C1 segment of cervical spinal cord (tissue), 14 donors: ENCODE data around the gene MCC.

Source experiments
- DNase-seq, 14 donors: peaks; one replicate each; lab custom pipeline; 2025; lab: John Stamatoyannopoulos, UW

The MCC gene

DNA sequence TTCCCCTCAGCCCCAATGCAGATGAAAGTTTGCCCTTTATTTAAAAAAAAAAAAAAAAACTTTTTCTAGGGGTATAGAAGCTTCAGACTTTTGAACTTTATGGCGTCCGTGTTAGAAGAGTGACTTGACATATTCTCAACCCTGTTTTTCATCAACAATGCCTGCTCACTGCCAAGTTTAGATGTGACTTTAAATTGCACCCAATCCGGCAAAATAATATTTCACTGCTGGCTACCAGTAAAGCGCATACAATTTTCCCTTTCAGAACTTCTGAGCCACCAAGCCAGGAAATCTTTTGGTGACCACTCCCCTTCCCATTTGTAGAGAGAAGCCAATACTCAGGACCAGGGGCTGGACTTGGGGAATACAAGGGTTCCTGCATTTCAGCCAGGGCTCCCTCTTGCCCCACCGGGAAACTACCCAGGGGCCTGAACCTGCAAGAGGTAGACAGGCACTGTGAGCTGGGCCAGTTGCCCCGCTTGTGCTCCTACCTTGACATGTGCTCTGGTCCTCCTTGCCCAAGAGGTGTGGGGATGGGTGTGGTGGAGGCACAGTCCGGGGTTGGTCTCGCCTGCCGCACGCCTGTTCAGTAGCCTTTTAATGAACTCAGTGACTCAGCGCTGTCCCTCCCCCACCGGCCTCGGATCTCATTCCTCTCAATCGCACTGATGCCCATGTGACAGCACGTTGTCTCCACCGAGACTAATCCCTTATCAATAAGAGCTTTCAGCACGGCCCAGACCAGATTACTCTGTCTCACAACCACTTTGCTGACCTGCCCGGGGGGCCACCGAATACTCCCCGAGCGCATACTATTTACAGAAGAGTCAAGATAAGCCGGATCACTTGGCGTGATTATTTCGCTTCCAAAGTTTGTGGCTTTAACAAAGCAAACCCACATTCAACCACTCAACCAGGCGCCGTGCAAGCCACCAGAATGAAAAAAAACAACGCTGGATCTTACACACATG lies 285.2 kb downstream of the MCC start:
- DNase-seq = peak in 3 of 14 donors; percentile 20 to 50 (median 32)

DNA sequence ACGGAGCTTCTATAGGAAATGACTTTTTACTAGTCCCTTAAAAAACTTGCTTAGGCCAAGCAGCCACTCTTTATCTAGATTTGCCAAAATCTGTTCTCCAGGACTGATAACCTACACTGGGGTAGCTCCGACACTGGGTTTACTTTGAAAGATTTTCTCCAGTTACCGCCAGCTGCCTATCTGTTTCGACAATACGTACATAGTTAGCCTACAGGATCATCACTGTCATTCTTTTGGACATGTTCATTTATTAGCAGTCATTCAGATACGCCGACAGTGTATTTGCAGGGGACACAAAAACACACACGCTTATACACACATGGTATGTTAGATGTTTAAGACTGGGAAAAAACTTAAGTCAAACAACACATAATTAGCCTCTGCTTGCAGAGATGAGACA lies 286.0 kb downstream of the MCC start:
- DNase-seq = no peak

DNA sequence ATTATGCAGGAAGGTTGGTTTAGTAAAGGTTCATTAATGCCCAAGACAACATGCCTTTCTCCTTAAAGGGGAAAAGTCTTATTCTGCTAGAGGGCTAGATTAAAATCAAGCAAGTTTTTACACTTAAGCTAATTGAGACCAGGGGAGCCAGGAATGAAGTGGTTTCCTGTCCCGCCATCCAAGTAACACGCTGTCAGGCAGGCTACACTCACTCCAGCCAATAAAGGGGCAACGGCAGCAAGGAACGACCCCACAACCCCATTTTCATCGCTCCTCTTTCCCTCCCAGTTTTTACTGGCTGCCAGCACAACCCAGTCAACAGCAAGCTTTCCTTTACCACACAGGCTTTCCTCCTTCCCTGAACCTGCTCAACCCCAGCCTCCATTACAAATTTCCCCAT lies 286.5 kb downstream of the MCC start:
- DNase-seq = no peak

DNA sequence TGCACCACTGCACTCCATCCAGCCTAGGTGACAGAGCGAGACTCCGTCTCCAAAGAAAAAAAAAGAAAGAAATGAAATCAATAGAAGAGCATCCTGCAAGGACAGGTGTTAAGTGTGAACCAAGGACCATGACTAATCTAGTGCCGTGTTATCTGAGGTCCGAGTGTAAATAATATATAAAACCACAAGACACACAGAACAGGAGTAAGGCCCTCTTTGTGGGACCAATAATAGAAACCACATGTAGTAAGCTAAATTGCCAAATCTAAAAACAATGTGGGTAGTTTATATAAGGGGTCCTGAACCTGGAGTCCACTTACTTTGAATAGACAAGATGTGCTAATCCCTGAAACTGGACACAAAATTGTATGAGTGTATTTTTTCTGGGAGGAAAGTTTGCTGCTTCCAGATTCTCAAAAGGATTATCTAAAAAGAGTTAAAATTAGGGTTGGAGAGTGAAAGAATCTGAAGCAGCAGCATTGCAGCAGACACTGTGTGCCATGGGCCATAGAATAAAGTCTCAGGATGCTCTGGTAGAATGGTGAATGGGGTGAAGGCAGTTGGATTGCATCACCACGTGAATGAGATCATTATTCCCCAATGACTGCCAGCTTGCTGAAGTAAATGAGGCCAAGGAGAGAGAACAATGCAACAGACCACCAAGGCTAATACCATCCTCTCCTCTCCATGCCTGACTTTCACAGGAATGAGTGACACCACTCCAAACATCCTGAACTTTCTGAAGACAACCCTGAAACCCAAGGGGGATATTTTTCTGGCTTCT lies 288.9 kb downstream of the MCC start:
- no peak for DNase-seq

DNA sequence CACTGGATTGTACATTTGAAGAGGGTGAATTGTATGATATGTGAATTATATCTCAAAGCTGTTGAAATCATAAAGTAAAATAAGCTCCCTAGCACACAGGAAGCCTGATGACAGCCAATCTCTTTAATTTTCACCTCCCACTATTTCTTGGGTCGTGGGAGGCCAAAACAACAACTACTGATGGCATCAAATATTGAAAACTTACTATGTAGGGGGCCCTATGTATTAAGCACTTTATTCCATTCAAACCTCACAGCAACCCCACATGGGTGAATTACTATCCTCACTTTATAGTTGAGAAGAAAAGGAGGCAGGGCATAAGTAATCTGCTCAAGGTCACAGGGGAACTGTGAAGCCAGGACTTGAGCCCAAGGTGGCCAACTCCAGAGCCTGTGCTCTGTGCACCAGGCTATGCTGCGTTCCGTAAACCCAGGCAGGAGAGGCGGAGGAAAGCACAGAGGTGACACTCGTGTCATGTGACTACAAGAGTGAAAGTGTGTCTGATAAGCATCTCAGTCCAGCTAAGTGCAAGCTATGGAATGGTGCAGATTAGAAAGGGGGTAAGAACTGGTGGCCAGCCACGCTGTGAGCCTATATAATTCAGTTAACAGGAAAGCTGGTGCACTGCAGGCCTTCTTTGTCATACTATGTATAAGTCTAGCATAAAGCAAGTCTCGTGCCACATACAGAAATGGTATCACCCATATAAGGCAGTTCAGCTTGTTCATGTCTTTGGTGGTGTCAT lies 290.6 kb downstream of the MCC start:
- no peak for DNase-seq

DNA sequence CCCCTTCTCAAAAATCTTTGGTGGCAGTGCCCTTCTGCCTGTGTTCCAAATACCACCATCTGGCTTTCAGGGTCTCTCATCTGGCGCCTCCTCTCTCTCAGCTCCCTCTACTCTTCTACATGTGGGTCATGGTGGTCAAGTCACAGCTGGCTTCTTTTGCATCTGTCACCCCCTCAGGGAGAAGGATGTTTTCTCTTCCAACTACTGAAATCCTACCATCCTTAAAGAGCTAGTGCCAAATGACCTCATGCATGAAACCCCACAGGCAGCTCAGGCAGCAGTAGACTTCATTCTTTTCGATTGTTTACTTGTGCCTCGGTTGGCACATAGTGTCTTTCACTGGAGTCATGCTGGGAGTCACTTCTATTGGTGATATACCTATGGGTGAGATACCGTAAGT lies 292.5 kb downstream of the MCC start:
- no peak for DNase-seq

DNA sequence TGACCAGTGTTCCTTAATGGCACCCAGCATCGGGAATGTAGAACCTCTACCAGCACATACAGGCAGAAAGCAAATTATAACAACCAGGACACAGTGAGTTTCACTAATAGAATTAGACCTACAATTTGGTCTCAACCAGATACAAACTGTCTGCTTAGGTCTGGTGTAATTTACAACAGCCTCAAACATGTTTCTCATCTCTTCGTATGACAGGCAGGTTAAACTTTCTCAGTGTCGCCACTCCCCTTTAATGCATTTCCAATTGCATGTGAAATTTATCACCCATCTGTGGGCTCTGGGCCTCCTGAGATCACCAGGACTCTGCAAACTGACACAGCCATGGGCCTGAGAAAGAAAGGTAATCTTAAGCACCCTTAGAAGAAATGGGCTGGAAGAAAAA lies 293.0 kb downstream of the MCC start:
- DNase-seq = no peak

DNA sequence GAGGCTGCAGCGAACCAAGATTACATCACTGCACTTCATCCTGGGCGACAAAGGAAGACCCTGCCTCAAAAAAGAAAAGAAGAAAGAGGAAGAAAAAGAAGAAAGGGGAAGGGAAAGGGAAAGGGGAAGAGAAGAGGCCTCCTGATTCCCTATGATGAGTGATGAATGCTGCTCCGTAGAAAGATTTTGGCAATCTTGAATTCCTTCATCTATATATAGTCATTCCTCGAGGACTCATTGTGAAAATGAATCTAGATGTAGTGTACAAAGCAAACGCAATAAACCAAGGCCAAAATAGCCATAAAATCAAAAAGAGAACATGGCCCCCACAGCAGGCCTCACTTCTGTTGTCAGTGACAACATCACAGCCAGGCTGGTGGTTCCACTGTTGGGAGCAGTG lies 293.7 kb downstream of the MCC start:
- DNase-seq = no peak

DNA sequence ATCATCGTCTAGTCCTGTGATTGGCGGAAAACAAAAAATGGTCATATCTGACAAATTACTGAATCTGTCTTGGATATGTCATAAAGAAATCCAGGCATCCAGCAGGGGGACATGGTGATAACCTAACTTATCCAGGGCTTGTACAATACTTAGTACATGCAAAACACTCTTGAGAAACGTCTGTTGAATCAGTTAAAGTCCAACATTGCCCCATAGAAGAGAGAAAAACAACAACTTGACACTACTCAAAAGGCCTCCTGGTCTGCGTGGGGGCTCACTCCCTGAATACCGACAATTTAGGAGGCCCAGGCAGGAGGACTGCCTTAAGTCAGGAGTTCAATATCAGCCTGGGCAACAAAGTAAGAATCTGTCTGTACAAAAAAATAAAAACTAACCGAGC lies 294.1 kb downstream of the MCC start:
- no peak for DNase-seq

DNA sequence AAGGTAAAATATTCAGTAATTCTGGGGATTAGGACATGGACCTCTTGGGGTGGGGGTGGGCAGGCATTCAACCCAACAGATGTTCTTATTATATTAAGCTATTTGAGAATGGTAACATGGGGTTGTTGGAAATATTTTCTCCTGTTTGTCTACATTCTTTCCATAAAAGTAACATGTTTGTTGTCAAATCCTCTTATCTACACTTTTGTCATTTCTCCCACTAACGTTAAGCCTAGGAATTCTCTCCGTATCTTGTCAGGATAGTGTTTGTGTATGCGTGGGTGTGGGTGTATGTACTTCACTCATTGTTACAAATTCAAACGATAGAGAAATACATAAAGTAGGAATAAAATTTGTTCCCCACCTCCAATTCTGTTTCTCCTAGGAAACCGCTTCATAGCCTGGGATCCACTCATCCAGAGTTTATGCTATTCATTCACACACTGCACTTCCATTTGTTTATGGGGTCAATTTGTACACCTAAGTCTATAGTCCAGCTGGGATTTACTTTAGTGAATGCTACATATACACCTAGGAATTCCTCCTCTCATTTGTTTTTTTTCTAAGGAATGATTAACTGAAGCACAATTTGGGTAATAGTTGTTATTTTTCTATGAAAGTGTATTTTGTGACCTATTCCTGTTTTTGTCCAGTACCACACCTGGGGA lies 294.8 kb downstream of the MCC start:
- no peak for DNase-seq

DNA sequence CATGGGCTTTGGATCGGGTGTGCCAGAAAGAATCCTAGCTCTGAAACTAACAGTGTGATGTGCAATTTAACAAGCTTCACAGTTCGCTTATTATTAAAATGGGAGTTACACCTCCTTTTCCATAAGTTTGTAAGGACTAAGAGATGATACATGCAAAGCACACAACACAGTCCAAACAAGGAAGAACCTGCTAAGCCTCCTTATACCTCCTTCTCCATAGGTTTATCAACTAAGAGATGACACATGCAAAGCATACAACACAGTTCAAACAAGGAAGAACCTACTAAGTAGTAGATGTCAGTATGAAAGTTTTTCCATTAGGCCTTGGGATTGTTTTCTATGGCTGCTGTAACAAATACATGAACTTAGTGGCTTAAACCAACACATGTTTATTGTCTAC lies 295.7 kb downstream of the MCC start:
- no peak for DNase-seq

DNA sequence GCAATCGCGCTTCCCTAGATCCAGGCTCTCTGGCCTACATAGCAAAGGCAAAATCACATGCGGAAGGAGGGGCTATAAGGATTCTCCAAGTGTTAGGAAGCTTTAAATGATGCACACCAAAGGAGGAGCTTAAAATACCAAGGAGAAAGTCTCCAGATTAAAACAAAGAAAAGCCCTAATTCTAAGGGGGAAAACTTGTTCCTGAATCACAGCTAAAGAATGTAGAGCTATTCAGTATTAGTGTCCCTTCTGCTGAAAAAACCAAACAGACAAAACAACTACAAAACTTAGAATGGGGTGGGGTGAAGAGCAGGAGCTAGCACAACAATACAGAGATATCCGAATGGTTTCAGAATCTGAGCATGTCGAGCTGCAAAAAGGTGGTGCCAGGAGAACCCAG lies 297.9 kb downstream of the MCC start:
- no peak for DNase-seq

DNA sequence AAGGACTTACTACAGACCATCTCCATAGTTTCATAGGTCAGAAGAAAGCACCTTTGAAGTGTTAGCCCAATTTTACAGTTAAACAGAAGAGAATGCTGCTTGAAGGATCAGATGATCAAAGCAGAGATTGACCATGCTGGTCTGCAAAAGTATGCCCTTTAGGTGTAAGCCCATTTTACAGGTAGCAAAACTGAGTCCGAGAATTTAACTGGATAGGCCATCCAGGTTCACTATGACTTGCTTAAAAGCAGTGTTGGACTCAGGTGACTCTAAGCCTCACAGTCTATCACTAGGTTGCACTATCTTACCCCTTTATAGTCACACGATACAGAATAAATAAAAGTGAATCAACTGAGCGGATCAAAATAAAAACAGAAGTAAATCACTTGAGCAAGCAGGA lies 299.0 kb downstream of the MCC start:
- no peak for DNase-seq

DNA sequence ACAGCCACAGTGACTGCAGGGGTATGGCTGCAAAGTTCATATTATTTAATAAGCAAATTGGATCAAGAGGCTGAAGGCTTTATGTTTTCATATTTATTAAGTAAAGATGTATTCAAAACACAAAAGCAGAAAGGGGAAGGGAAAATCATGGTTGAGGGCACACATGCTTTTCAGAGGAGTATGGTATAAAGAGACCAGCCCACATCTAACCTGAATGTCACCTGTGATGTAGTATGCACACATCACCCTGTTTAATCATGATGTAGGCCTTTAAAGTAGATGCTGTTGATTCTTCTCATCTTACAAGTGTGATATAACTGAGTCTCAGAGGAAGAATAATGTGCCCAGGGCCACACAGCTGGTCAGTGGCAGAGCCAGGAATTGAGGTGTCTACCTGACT lies 299.8 kb downstream of the MCC start:
- no peak for DNase-seq

DNA sequence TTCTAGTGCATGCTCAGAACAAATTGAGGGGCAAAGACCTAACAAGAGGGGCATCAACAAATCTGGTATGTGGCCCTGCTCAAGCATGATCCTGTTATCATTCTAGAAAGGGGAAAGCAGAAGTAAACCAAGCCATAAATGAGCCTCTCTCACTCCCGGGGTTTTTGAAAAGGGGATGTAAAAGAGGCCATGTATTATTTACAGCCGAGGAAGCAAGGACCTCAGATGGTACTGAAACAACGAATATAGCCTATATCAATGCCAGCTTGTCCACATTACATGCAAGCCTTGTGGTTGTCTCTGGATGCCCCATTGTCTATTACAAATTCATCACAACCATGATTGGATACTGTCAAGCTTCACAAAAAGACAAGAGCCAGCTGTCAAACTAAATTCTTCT lies 300.3 kb downstream of the MCC start:
- no peak for DNase-seq

DNA sequence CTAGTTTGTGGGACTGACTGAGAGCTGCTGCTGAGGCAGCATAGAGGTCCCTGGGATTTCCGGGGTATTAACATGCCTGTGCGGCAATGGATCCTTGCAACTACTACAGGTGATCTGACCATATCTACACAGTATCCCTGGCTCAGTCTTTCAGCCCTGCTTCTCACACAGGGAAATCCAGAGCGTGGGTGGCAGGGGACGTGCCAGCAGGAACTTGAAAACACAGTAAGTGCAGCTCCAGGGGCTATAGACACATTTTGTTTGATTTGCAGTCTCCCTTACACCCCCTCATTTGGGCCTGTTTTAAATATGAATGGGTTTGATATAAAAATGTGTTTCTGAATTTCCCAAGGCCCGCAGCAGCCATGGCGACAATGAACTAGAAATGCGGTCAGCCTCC lies 302.2 kb downstream of the MCC start:
- DNase-seq = no peak

DNA sequence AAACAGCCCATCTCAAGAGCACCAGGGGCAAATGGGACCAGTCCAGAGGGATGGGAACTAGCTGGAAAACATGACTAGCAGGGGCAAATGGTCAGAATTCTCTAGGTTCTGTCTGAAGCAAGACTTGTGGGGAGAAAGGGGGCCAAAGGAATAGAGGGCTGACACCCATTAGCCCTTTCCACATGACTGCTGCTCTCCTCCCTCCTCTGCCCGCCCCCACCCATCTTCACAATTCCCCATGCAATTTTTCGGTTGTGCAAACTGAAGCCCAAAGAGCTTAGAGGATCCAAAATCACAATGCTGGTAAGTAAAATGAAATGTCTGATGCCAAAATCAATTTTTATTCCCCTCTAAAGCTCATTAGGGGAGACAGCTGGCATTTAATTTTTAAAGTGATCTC lies 304.6 kb downstream of the MCC start:
- DNase-seq = no peak

DNA sequence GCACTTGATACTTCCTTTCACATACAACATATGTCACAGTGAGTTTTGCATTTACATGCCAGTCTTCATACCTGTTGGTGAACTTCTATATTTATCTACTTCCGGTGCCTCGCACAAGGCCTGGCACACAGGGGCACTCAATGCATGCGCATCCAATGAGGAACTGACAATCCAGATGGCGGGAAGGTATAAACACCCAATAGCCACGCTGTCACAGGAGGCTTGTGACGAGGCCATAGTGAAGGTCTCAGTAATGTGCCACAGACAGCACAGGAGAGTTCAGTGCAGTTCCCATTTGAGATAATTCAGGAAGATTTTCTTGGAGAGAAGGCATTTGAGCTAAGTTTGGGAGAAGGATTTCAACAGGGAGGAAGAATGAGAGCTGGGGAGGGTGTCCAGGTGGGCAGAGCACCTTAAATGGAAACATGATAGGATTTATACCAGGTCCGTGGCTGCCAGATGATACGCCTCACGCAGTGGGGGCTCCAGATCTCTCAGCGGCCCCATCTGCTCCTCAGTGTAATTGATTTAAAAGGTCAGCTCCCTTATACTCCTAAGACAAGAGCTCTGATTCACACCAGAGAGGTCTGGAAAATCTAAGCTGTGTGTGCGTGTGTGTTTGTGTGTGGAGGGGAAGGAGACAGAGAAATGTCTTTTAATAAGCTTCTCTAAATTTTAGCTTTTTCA lies 305.5 kb downstream of the MCC start:
- no peak for DNase-seq

DNA sequence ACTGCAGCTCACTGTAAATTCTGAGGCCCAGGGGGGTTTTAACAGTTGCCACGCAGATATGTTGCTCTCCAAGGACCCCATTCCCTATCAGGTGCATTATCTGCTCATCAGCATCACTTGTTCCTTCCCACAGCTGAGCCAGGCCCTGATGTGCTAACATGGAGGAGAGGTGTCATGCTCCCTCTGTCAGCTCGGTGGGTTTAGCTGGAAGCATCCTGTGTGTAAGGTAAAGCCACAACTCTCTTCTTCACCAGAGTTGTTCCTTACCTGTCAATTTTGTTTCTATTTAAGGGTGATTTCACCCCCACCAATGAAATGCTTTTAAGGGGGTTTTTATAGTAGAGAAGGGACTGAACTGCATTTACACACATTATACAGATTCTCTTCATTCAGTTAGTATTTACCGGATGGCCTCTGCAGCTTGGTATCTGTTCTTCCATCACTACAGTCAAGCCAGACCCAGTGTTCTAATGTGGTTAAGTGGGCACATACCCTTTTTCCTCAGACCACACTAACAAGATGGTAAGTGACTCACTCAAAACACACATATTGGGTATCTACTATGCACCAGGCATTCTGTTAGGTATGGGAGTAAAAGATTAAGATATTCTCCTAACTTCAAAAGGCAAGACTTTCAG lies 306.3 kb downstream of the MCC start:
- no peak for DNase-seq

DNA sequence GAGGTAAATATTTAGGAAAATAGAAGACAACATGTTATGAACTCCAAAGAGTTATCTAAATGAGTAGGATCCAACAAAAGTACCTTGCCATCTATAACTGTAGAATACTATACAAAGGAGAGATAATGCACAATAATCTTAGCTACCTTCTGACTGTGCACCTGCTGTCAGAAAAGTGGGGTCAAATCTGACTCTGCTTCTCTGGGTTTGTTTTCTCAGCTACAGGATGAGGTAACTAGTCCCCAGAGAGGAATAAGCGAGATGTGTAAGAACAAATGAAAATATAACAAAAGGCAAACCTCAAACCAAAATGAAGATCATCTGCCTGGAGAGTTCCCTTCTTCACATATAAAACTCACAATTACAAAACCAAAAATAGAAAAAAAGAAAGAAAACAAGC lies 306.8 kb downstream of the MCC start:
- DNase-seq = no peak

DNA sequence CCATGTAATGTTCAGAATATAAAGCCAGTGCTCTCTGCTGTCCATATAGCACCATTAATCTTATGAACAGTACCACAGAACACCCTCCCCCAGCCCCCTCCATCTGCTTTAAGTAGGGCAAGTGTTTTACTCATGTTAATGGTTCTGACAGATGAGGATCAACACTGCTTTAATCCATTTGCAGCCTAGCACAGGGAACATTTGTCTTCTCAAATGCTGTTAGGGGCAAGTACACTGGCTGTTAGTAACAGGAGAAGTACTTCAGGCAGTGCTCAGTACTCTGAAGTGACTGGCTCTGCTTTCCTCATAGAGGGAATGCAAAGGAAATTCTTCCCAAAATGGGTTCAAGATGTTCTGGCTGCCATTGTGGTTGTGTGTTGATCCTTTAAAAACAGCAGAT lies 309.1 kb downstream of the MCC start:
- DNase-seq = no peak
